ENCODE results near the gene MED15. TPM values are rescaled to one million over a fixed set of nuclear protein-coding genes. Genes with fewer than 3 reads are reported as not detected.
"Not testable (repeated sequence)": the region's sequence is repeated elsewhere in the genome, so short reads cannot be mapped to it uniquely, and the experiment has no call there.

MED15 gene
- total and polyA plus RNA-seq, 7 donors, result 25.8 to 86.8 (median 37.5) TPM

DNA sequence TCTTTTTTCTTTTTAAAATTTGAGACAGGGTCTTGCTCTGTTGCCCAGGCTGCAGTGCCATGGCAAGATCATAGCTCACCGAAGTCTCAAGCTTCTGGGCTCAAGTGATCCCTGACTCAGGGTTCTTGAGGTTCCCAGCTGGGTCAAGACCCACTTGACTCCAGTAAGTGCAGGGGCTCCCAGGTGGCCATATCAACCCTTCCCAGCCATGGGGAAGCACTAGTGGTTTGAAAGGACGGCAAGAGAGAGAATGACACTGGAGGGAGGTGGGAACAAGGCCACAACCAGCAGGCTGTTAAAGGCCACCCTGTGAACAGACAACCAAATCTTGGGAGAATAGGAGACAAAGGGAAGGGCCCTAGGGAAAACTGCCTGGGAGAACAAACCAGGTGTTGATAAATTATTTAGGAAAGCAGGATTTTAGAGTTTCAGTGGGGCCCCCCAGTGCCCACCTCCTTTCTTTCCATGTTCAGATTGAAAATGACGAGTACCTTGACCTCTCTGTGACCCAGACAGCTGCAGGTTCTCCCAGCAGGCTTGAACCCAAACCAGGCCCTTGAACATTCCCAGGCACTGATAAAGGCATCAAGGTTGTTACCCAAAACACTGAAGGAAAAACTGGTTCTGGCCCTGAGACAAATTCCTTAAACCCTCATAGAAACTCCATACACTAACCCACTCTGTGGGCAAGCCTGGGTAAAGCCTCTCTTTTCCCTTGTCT, 40.6 kb upstream of the MED15 start:
- Histone ChIP-seq H3K27ac (no peak overlapping the region), H3K27me3 (no peaks in the 10 kb centered on the region), H3K4me3 (no peak overlapping the region), H3K4me1 (peaks cover 0 to 6% (median 2%) of the 10 kb centered on the region in 4 donors), H3K9me3 (no peaks in the 10 kb centered on the region), H3K36me3 (peaks cover 0 to 57% (median 23%) of the 10 kb centered on the region in 4 donors)
- TF ChIP-seq POLR2A (IDR thresholded peaks at IDR 0.05), result no peak
- TF ChIP-seq, protein P1, sequence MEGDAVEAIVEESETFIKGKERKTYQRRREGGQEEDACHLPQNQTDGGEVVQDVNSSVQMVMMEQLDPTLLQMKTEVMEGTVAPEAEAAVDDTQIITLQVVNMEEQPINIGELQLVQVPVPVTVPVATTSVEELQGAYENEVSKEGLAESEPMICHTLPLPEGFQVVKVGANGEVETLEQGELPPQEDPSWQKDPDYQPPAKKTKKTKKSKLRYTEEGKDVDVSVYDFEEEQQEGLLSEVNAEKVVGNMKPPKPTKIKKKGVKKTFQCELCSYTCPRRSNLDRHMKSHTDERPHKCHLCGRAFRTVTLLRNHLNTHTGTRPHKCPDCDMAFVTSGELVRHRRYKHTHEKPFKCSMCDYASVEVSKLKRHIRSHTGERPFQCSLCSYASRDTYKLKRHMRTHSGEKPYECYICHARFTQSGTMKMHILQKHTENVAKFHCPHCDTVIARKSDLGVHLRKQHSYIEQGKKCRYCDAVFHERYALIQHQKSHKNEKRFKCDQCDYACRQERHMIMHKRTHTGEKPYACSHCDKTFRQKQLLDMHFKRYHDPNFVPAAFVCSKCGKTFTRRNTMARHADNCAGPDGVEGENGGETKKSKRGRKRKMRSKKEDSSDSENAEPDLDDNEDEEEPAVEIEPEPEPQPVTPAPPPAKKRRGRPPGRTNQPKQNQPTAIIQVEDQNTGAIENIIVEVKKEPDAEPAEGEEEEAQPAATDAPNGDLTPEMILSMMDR (IDR thresholded peaks at IDR 0.05), result no peak
- TF ChIP-seq POLR2AphosphoS5 (IDR thresholded peaks at IDR 0.05), result no peak
- no peak for TF ChIP-seq EP300 (IDR thresholded peaks at IDR 0.05)
- intact Hi-C loops (cut with DNase I), result no loop called here
- DNase-seq, result no peak
- 89 to 93% methylated on average over 3 of the region's 3 CpGs for WGBS, 2 donors

GRCh38 chr22:20469110-20469868, 38.1 kb upstream of the MED15 start:
- 81 to 88% methylated on average over 6 of the region's 6 CpGs for WGBS, 2 donors
- intact Hi-C loops (cut with DNase I), result no loop called here
- Histone ChIP-seq H3K27me3 (no peaks in the 10 kb centered on the region), H3K36me3 (peaks cover 0 to 44% (median 22%) of the 10 kb centered on the region in 4 donors), H3K27ac (no peak overlapping the region), H3K9me3 (no peaks in the 10 kb centered on the region), H3K4me3 (no peak overlapping the region), H3K4me1 (no peaks in the 10 kb centered on the region)
- no peak for DNase-seq
- no peak for TF ChIP-seq POLR2A (IDR thresholded peaks at IDR 0.05)
- TF ChIP-seq EP300 (IDR thresholded peaks at IDR 0.05), result no peak
- TF ChIP-seq, protein P1 (IDR thresholded peaks at IDR 0.05), result no peak
- no peak for TF ChIP-seq POLR2AphosphoS5 (IDR thresholded peaks at IDR 0.05)

- H3K4me3 ChIP-seq; H3K4me1 ChIP-seq; H3K9me3 ChIP-seq; DNase-seq; H3K27ac ChIP-seq; H3K27me3 ChIP-seq; intact Hi-C loops (cut with DNase I): not testable (repeated sequence)
- H3K36me3 ChIP-seq, result peaks cover 0 to 32% (median 14%) of the 10 kb centered on the region in 4 donors
- 98 to 99% methylated on average over 2 of the region's 2 CpGs for WGBS, 2 donors
Observed at GRCh38 chr22:20470525-20470924, 36.9 kb upstream of the MED15 start.

- Histone ChIP-seq H3K27me3 (no peaks in the 10 kb centered on the region), H3K9me3 (no peaks in the 10 kb centered on the region), H3K4me3 (no peak overlapping the region), H3K27ac (no peak overlapping the region), H3K36me3 (peaks cover 0 to 28% (median 14%) of the 10 kb centered on the region in 4 donors), H3K4me1 (no peaks in the 10 kb centered on the region)
- DNase-seq, result no peak
- intact Hi-C loops (cut with DNase I), result no loop called here
- 95% methylated on average over 9 of the region's 9 CpGs for WGBS, 2 donors
- TF ChIP-seq POLR2A (IDR thresholded peaks at IDR 0.05) (no peak), EP300 (IDR thresholded peaks at IDR 0.05) (no peak), POLR2AphosphoS5 (IDR thresholded peaks at IDR 0.05) (no peak)
- TF ChIP-seq, protein P1 (IDR thresholded peaks at IDR 0.05), result no peak
Observed at GRCh38 chr22:20471126-20471833, 36.1 kb upstream of the MED15 start.

Measured in sigmoid colon (tissue), 7 donors.